ENCODE results near the gene COX11.

The COX11 gene

DNA sequence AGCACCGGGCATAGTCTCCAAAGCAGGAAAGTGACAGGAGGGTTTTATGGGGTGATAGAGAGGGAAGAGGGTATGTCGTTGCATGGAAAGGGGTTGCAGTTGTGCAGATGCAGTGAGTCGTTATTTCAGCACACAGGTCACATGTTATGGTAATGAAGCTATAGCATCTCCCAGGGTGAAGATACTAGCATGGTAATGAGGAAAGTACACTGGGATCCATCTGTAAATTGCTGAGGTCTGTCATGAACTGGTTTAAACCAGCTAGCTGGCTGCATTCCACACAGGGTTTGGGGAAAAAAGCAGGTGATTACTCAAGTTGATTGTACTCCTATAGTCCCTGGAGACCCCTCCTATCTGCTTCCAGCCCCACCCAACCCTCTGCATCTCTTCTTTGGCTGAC lies 11.7 kb downstream of the COX11 start:
- DNase-seq, result peak; percentile 47 to 72

DNA sequence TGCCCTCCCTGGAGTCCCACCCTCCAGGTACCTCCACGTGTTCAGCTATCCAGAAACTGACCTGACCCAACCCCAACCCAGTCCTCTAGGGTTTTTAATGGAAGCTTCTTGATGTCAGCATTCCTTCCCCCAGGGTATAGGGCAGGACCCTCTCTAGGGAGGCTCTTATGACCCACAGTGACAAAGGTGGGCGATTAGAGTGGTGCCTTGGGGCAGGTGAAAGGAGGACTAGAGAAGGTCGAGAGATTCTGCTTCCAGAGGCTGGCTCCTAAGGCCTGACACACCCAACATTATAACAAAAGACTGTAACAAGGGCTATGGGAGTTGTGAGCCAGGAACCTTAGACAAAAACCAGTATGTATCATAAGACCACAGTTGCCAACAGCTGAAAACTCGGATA lies 17.2 kb downstream of the COX11 start:
- no peak for DNase-seq

GRCh38 chr17:54950116-54950515 lies 18.3 kb downstream of the COX11 start:
- DNase-seq, result no peak

GRCh38 chr17:54948380-54948779 lies 20.1 kb downstream of the COX11 start:
- no peak for DNase-seq

DNA sequence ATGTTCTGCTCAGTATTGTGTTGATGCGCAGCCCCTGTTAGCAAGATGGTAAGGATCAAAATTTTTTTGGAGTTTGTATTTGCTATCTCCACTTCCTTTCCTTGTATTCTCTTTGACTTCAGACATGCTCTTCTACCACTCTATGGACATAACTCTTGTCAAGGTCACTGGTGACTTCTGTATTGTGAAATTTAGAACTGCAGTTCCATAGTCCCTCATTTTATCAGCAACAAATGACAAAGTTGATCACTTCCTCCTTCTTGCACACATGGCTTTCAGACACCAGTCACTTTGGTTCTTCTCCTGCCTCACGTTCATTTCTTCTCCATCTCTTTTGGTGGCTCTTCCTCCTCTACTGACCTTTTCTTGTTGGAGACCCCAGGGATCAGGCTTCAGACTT lies 21.1 kb downstream of the COX11 start:
- no peak for DNase-seq

- DNase-seq, result no peak
Observed at GRCh38 chr17:54945671-54946070, 22.8 kb downstream of the COX11 start.

GRCh38 chr17:54945231-54945630 lies 23.2 kb downstream of the COX11 start:
- DNase-seq, result no peak

GRCh38 chr17:54944796-54945195 lies 23.7 kb downstream of the COX11 start:
- DNase-seq, result no peak

GRCh38 chr17:54941285-54941684 lies 27.2 kb downstream of the COX11 start:
- DNase-seq, result no peak

DNA sequence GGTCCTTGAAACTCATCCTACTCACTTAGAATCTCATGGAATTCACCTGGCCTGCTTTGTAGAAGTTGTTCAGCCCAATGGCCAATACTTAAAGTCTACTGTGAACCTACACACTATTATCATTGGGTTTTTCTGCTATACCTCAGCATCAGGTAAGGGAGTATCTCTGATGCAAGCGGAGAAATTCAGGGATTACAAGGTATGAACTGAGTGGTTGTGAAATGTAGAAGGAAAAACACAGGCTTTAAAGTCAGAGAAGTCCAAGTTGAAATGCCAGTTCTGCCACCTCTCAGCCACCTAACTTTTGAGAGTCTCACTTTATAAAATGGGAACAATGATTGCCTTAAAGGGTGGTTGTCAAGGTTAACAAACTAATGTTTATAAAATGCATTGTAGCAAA lies 31.0 kb downstream of the COX11 start:
- no peak for DNase-seq

DNA sequence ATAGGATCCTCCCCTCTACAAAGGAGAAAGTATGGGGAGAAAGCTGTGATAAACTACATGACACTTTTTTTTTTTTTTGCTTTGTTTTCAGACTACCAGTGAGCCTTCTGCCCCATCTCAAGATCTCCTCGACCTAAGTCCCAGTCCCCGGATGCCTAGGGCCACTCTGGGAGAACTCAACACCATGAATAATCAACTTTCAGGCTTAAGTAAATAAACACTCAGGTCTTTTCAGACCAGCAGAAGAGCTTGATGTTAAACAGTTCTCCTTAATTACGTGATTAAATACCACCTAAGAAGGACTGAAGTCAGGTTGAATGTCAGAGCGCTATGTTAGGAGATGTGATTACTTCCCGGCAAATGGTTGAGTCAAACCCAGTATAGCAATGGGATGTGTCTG lies 31.4 kb downstream of the COX11 start:
- no peak for DNase-seq

GRCh38 chr17:54935471-54935870 lies 33.0 kb downstream of the COX11 start:
- DNase-seq, result no peak

GRCh38 chr17:54933921-54934320 lies 34.5 kb downstream of the COX11 start:
- no peak for DNase-seq

- no peak for DNase-seq
Observed at GRCh38 chr17:54932711-54933110, 35.7 kb downstream of the COX11 start.

DNA sequence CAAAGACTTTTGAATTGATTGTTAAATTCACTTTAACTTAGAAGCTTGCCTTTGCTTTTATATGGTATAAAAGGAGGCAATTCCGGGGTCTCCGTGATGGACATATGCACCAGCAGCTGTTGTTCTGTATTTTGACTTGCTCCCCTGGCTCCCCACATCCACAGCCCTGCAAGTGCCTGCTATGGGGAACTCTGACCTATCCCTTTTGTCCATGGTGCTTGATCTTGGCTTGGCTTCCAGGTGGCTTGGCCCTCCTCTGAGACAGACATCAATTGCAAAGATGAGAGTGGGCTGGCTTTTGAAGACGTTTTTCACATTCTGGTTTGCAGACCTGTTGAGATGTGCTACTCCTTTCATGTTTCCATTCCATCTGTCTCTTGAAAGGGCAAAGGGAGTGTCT lies 40.9 kb downstream of the COX11 start:
- DNase-seq, result no peak

- no peak for DNase-seq
Observed at GRCh38 chr17:54924405-54924804, 44.0 kb downstream of the COX11 start.

DNA sequence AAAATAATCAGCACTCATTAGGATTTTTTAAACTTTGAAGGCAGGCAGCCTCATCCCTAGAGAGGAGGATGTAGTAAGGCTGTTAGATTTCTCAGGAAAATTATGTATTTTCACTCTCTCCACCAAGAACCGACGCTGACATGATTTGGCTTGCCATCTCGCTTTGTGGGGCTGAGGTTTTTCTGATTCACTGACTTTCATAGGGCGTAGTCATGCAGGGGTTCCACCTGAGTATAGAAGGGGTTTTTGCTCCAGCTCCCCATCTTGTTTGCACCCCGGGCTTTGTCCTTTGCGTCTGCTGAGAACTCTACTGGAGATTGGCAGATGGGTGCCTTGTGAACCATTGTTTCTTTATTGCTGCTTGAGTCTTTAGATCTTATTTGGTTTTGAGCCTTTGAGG lies 47.6 kb downstream of the COX11 start:
- no peak for DNase-seq

GRCh38 chr17:54919425-54919824 lies 49.0 kb downstream of the COX11 start:
- DNase-seq, result no peak

DNA sequence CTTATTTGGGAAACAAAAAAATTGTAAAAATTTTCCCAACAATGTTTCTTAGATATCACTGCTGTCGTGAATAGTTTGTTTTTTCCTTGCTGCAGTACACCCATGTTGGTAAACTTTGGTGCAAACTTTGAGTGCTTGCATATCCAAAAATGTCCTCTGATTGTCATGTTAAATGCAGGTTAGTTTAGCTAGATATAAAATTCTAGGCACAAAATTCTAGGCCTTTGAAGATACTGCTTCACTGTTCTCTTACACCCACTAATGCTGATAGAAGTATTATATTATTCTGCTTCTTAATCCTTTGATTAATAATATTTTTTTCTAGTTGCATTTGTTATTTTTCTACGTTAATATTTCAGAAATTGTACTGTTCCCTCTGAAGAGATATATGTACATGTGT lies 51.7 kb downstream of the COX11 start:
- DNase-seq, result no peak
